ENCODE data around the gene HSF4.

HSF4 gene

GRCh38 chr16:67208154-67208896, 43.8 kb downstream of the HSF4 start:
- Histone ChIP-seq H3K27me3 (ENCODE audit: insufficient read depth, poor library complexity, severe bottlenecking) (no peaks in the 10 kb centered on the region), H3K27ac (replicated peaks) (no peak overlapping the region), H3K4me3 (replicated peaks; ENCODE audit: insufficient read depth, low read length) (no peak overlapping the region)
- no peak for DNase-seq (ENCODE audit: low read depth in 1 of 2, low spot score in 1 of 2)
- TF ChIP-seq SPI1 (IDR thresholded peaks at IDR 0.05; ENCODE audit: borderline replicate concordance, low read depth) (no peak), GABPA (IDR thresholded peaks at IDR 0.05; ENCODE audit: low read depth) (no peak), CTCF (IDR thresholded peaks at IDR 0.05; ENCODE audit: insufficient read depth, low read length) (no peak)

- TF ChIP-seq GABPA (IDR thresholded peaks at IDR 0.05; ENCODE audit: low read depth), result no peak
- no peak for TF ChIP-seq CTCF (IDR thresholded peaks at IDR 0.05; ENCODE audit: insufficient read depth, low read length)
- no peak for TF ChIP-seq SPI1 (IDR thresholded peaks at IDR 0.05; ENCODE audit: borderline replicate concordance, low read depth)
- TF ChIP-seq POLR2AphosphoS5 (IDR thresholded peaks at IDR 0.05; ENCODE audit: low read depth), result no peak
- TF ChIP-seq REST (IDR thresholded peaks at IDR 0.05; ENCODE audit: insufficient replicate concordance, low read depth), result no peak
- H3K4me3 ChIP-seq (replicated peaks; ENCODE audit: insufficient read depth, low read length), result no peak overlapping the region
- no peak for DNase-seq (ENCODE audit: low read depth in 1 of 2, low spot score in 1 of 2)
- H3K27me3 ChIP-seq (ENCODE audit: insufficient read depth, poor library complexity, severe bottlenecking), result no peaks in the 10 kb centered on the region
- no peak overlapping the region for H3K27ac ChIP-seq (replicated peaks)
Observed at GRCh38 chr16:67209565-67209964, 45.0 kb downstream of the HSF4 start.

GRCh38 chr16:67210069-67210937, 45.8 kb downstream of the HSF4 start:
- no peak overlapping the region for H3K27ac ChIP-seq (replicated peaks)
- TF ChIP-seq POLR2AphosphoS5 (IDR thresholded peaks at IDR 0.05; ENCODE audit: low read depth) (no peak), CTCF (IDR thresholded peaks at IDR 0.05; ENCODE audit: insufficient read depth, low read length) (no peak), REST (IDR thresholded peaks at IDR 0.05; ENCODE audit: insufficient replicate concordance, low read depth) (no peak), SPI1 (IDR thresholded peaks at IDR 0.05; ENCODE audit: borderline replicate concordance, low read depth) (no peak), GABPA (IDR thresholded peaks at IDR 0.05; ENCODE audit: low read depth) (no peak)
- H3K4me3 ChIP-seq (replicated peaks; ENCODE audit: insufficient read depth, low read length), result no peak overlapping the region
- H3K27me3 ChIP-seq (ENCODE audit: insufficient read depth, poor library complexity, severe bottlenecking), result no peaks in the 10 kb centered on the region
- no peak for DNase-seq (ENCODE audit: low read depth in 1 of 2, low spot score in 1 of 2)
